ENCODE data around the gene R3HDML.

R3HDML gene

GRCh38 chr20:44396369-44397130 lies 59.7 kb downstream of the R3HDML start:
- no peak for DNase-seq (ENCODE audit: low read depth in 1 of 2, low spot score in 1 of 2)
- Histone ChIP-seq H3K27ac (replicated peaks) (no peak overlapping the region), H3K27me3 (ENCODE audit: insufficient read depth, poor library complexity, severe bottlenecking) (no peaks in the 10 kb centered on the region), H3K4me3 (replicated peaks; ENCODE audit: insufficient read depth, low read length) (no peak overlapping the region)
- TF ChIP-seq, protein P1, sequence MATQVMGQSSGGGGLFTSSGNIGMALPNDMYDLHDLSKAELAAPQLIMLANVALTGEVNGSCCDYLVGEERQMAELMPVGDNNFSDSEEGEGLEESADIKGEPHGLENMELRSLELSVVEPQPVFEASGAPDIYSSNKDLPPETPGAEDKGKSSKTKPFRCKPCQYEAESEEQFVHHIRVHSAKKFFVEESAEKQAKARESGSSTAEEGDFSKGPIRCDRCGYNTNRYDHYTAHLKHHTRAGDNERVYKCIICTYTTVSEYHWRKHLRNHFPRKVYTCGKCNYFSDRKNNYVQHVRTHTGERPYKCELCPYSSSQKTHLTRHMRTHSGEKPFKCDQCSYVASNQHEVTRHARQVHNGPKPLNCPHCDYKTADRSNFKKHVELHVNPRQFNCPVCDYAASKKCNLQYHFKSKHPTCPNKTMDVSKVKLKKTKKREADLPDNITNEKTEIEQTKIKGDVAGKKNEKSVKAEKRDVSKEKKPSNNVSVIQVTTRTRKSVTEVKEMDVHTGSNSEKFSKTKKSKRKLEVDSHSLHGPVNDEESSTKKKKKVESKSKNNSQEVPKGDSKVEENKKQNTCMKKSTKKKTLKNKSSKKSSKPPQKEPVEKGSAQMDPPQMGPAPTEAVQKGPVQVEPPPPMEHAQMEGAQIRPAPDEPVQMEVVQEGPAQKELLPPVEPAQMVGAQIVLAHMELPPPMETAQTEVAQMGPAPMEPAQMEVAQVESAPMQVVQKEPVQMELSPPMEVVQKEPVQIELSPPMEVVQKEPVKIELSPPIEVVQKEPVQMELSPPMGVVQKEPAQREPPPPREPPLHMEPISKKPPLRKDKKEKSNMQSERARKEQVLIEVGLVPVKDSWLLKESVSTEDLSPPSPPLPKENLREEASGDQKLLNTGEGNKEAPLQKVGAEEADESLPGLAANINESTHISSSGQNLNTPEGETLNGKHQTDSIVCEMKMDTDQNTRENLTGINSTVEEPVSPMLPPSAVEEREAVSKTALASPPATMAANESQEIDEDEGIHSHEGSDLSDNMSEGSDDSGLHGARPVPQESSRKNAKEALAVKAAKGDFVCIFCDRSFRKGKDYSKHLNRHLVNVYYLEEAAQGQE (IDR thresholded peaks at IDR 0.05; ENCODE audit: insufficient replicate concordance, low read depth): peak; percentile 85
- no peak for TF ChIP-seq GABPA (IDR thresholded peaks at IDR 0.05; ENCODE audit: low read depth)

DNA sequence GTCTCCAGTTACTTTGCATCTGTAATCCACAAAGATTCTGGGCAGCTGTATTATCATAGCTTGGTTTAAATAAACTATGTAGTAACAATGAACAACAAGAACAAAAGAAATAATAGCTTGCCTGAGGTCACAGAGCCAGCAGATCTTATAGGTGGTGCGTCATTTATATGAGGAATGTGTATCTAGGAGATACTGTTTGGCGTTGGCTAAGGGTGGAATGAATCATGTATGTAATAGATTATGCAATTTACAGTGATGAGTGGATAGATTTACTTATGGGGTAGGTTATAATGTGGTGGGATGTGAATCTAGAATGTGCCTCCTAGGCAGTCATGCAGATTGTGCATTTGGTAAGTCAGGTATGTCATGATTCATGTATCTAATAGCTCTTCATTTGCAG lies 61.5 kb downstream of the R3HDML start:
- Histone ChIP-seq H3K4me3 (replicated peaks; ENCODE audit: insufficient read depth, low read length) (no peak overlapping the region), H3K27me3 (ENCODE audit: insufficient read depth, poor library complexity, severe bottlenecking) (no peaks in the 10 kb centered on the region), H3K27ac (replicated peaks) (no peak overlapping the region)
- TF ChIP-seq, protein P1 (IDR thresholded peaks at IDR 0.05; ENCODE audit: insufficient replicate concordance, low read depth): no peak
- TF ChIP-seq POLR2AphosphoS5 (IDR thresholded peaks at IDR 0.05; ENCODE audit: low read depth) (no peak), GABPA (IDR thresholded peaks at IDR 0.05; ENCODE audit: low read depth) (no peak), CTCF (IDR thresholded peaks at IDR 0.05; ENCODE audit: insufficient read depth, low read length) (no peak), SPI1 (IDR thresholded peaks at IDR 0.05; ENCODE audit: borderline replicate concordance, low read depth) (no peak)
- DNase-seq (ENCODE audit: low read depth in 1 of 2, low spot score in 1 of 2): no peak

- H3K27me3 ChIP-seq (ENCODE audit: insufficient read depth, poor library complexity, severe bottlenecking): no peaks in the 10 kb centered on the region
- no peak for TF ChIP-seq GABPA (IDR thresholded peaks at IDR 0.05; ENCODE audit: low read depth)
- no peak for TF ChIP-seq CTCF (IDR thresholded peaks at IDR 0.05; ENCODE audit: insufficient read depth, low read length)
- H3K27ac ChIP-seq (replicated peaks): no peak overlapping the region
- no peak overlapping the region for H3K4me3 ChIP-seq (replicated peaks; ENCODE audit: insufficient read depth, low read length)
- no peak for DNase-seq (ENCODE audit: low read depth in 1 of 2, low spot score in 1 of 2)
Measured at GRCh38 chr20:44399446-44399845, 62.6 kb downstream of the R3HDML start.

DNA sequence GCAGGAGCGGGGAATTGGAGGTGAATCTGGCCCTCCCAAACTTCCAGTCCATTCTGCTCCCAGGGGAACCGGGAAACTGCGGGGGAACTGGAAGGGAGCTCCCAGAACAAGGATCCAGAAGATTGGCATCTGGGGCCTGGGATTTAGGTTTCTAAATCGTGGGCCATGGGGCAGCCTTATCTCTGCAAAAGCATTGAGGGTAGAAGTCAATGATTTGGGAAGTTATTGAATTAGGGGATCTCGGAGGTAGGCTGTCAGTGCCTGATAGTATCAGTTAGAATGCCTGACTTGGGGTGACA lies 63.8 kb downstream of the R3HDML start:
- Histone ChIP-seq H3K27ac (replicated peaks) (no peak overlapping the region), H3K4me3 (replicated peaks; ENCODE audit: insufficient read depth, low read length) (no peak overlapping the region), H3K27me3 (ENCODE audit: insufficient read depth, poor library complexity, severe bottlenecking) (no peaks in the 10 kb centered on the region)
- no peak for DNase-seq (ENCODE audit: low read depth in 1 of 2, low spot score in 1 of 2)
- TF ChIP-seq SPI1 (IDR thresholded peaks at IDR 0.05; ENCODE audit: borderline replicate concordance, low read depth): no peak
- no peak for TF ChIP-seq CTCF (IDR thresholded peaks at IDR 0.05; ENCODE audit: insufficient read depth, low read length)
- TF ChIP-seq, protein P1 (IDR thresholded peaks at IDR 0.05; ENCODE audit: insufficient replicate concordance, low read depth): no peak
- no peak for TF ChIP-seq POLR2AphosphoS5 (IDR thresholded peaks at IDR 0.05; ENCODE audit: low read depth)
- TF ChIP-seq GABPA (IDR thresholded peaks at IDR 0.05; ENCODE audit: low read depth): no peak

Data from HL-60 (cell line).